GM19351 (cell line): ENCODE results near the gene CYLC1.

Source experiments
- ATAC-seq: cut with Tn5 transposase; IDR thresholded peaks from one replicate; pipeline ENCODE4 v1.9.1; 2021; ENCODE audit warnings: mild to moderate bottlenecking, moderate library complexity; ENCODE audit not compliant: unreplicated experiment

CYLC1 gene

GRCh38 chrX:83860846-83861245 is at the start of gene CYLC1:
TSS of gene CYLC1 (plus strand) at chrX:83861146. CDS start at chrX:83861183, 37 bp downstream.
- ATAC-seq, result no peak

- no peak for ATAC-seq
These were observed 41.6 kb upstream of the CYLC1 start for GRCh38 chrX:83819304-83819703.

- ATAC-seq, result peak; percentile 74
These were observed 31.1 kb upstream of the CYLC1 start for GRCh38 chrX:83829874-83830273.

- ATAC-seq, result peak; percentile 100
These were observed 15.5 kb upstream of the CYLC1 start for GRCh38 chrX:83845397-83845796.

- no peak for ATAC-seq
These were observed 13.6 kb upstream of the CYLC1 start for GRCh38 chrX:83847339-83847738.

GRCh38 chrX:83888585-83888984 is 27.6 kb downstream of the CYLC1 start:
- no peak for ATAC-seq

GRCh38 chrX:83892433-83892832 is 31.5 kb downstream of the CYLC1 start:
- no peak for ATAC-seq

- no peak for ATAC-seq
These were observed 46.0 kb downstream of the CYLC1 start for GRCh38 chrX:83906921-83907320.

GRCh38 chrX:83916525-83916924 is 55.6 kb downstream of the CYLC1 start:
- peak; percentile 70 for ATAC-seq

- no peak for ATAC-seq
These were observed 73.3 kb downstream of the CYLC1 start for GRCh38 chrX:83934220-83934619.
